ENCODE results near the gene PER2.

DNA sequence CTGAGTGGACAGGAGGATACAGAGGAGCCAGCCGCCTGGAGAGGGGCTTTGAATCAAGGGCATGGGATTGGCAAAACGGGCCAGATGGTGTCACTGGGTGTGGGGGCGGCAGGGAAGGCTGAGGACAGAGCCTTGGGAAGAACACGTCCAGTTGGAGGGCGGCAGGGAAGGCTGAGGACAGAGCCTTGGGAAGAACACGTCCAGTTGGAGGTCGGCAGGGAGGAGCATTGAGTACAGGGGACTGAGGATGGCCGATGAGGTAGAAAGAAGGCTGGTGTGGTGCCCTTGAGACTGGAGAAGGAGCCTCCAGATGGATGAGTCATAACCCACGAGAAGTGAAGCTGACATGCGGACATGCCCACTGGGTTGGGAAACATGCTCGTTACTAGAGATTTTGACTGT is 53.1 kb downstream of the PER2 start:
- TF ChIP-seq EZH2phosphoT487 (IDR thresholded peaks at IDR 0.05; ENCODE audit: insufficient read depth, low read depth) (no peak), EZH2 (IDR thresholded peaks at IDR 0.05; ENCODE audit: insufficient read depth, poor library complexity, severe bottlenecking) (no peak)

All from GM23248 (cell line).